Medulla oblongata (tissue), 1 donor: Measurements from ENCODE around the gene GPR148.

Experiments used
- DNase-seq: peaks from one replicate; pipeline ENCODE4 v3.0.0-alpha.2; 2015; ENCODE audit errors: extremely low spot score

Gene GPR148

GRCh38 chr2:130769343-130769907 is 40.6 kb downstream of the GPR148 start:
- DNase-seq = no peak

GRCh38 chr2:130776550-130776949 is 47.7 kb downstream of the GPR148 start:
- no peak for DNase-seq

- no peak for DNase-seq
These were observed 49.9 kb downstream of the GPR148 start for GRCh38 chr2:130778781-130779180.
